ELF-1 (cell line): ENCODE data around the gene ACOX3.

Source experiments
- DNase-seq: peaks from one replicate; pipeline ENCODE4 v3.0.0-alpha.2; 2016; ENCODE audit warnings: low read depth, low spot score

The ACOX3 gene

DNA sequence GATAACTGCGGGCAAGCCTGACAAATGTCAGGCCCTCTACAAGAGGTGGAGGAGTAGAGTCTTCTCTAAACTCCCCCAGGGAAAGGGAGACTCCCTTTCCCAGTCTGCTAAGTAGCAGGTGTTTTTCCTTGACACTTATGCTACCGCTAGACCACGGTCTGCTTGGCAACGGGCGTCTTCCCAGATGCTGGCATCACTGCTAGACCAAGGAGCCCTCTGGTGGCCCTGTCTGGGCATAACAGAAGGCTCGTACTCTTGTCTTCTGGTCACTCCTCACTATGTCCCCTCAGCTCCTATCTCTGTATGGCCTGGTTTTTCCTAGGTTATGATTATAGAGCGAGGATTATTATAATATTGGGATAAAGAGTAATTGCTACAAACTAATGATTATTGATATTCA is 33.6 kb downstream of the ACOX3 start:
- DNase-seq = peak; percentile 33

DNA sequence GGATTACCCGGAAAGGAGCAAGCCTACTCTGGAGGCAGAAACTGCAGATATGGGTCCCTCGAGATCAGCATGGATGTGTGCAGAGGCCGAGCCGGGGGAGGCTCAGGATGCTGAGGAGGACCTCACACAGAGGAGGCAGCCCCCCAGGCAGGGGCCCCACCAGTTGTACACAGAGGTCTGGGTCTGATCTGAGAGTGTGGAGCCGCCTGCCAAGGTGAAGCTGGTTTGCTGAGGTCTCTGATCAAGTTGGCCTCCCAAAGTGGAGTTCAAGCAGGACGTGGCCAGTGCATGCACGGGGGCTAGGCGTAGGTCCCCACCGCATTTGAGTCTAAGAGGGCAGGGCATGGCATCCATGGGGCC is 35.0 kb downstream of the ACOX3 start:
- DNase-seq = no peak

GRCh38 chr4:8404791-8405515 is 35.6 kb downstream of the ACOX3 start:
- DNase-seq = no peak

DNA sequence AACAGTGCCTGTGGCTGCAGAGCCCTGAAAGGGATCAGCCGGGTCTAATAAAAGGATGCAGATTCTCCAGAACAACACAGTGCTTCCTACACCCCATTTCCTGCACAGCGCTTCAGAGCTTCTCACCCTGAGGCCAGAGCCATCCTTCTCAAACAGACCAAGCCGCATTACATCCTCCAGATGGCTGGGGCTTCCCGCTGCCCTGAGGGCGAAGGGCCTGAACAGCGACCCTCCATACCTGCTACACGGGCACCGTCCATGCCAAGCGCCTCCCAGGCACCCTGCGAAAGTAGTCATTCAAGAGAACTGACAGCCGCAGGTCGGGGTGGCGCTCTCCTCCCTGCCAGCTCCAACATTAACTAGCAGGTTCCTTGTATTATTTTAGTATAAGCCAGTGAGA is 36.5 kb downstream of the ACOX3 start:
- peak; percentile 39 for DNase-seq

GRCh38 chr4:8403173-8403753 is 37.3 kb downstream of the ACOX3 start:
- DNase-seq = peak; percentile 88

DNA sequence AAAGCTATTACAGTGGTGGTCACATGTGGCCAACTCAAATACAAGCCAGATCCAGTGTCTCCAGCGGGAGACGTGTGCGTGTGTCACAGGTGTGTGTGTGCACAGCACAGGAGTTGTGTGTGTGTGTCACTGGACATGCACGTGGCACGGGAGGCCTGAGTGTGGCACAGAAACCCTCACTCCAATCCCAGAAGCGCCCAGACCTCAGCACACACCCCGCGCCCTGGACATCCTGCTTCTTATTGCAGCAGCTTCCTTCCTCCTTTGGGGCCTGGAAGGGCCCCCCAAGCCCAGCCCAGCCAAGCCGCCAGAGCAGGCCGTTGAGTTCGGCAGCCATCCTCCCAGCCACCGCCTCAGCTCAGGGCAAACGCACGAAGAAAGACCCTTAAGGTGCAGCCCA is 37.9 kb downstream of the ACOX3 start:
- DNase-seq = no peak

DNA sequence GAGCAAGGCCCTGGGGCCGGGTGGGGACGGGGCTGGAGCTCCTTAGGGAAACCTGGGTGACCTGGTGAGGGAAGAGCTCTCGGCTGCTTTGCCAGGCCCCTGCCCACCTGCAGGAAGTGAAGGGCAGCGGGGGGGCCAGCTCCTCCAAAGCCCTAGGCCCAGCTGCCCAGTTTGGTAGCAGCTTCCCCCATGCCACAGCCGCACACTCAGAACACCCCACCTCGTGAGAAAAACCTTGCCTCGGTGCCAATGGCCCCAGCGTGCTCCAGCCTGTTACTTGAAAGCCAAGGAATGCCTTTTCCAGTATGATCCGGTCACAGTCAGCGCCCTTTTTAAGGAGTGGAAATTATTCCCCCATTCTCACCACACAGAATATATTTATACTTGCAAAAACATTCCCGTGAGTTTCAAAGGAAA is 38.3 kb downstream of the ACOX3 start:
- no peak for DNase-seq

DNA sequence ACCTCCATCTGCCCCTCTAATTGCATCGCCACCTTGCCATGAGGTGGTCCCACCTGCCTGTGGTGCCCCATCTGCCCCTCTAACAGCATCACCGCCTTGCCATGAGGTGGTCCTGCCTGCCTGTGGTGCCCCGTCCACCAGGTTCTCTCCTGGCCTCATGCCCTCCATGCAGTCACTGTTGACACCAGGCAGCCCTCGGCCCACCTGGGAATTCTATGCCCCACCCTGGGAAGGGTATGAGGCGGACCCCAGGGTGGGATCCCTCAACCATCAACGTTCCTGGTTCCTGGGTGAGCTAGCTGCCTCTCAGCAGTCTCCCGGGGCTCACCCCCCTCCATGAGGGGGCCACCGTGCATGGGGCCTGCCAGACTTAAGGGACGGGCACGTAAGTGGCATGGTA is 38.9 kb downstream of the ACOX3 start:
- no peak for DNase-seq

DNA sequence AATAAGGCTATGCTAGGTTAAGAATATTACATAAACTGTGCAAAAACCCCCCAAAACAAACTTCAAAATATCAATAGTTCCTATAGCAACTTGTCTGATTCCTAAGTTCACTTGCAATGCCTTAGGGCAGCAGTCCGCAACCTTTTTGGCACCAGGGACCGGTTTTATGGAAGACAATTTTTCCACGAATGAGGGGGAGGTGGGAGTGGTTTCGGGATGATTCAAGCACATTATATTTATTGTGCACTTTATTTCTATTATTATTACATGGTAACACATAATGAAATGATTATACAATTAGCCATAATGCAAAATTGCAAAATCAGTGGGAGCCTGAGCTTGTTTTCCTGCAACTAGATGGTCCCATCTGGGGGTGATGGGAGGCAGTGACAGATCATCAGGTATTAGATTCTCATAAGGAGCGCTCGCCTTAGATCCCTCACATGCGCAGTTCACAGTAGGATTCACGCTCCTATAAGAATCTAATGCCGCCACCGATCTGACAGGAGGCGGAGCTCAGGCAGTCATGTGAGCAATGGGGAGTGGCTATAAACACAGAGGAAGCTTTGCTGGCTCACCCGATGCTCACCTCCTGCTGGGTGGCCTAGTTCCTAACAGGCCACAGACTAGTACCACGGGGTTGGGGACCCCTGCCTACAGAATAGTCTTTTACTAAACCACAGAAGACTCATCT is 39.7 kb downstream of the ACOX3 start:
- no peak for DNase-seq

- no peak for DNase-seq
Measured at GRCh38 chr4:8399298-8399697, 41.2 kb downstream of the ACOX3 start.

GRCh38 chr4:8398347-8398746 is 42.2 kb downstream of the ACOX3 start:
- DNase-seq = no peak

- DNase-seq = no peak
Measured at GRCh38 chr4:8396762-8397406, 43.6 kb downstream of the ACOX3 start.

- no peak for DNase-seq
Measured at GRCh38 chr4:8395504-8396296, 44.8 kb downstream of the ACOX3 start.

GRCh38 chr4:8394806-8395205 is 45.7 kb downstream of the ACOX3 start:
- DNase-seq = no peak

GRCh38 chr4:8394061-8394519 is 46.4 kb downstream of the ACOX3 start:
- DNase-seq = no peak

GRCh38 chr4:8393593-8394038 is 46.9 kb downstream of the ACOX3 start:
- DNase-seq = peak; percentile 57

DNA sequence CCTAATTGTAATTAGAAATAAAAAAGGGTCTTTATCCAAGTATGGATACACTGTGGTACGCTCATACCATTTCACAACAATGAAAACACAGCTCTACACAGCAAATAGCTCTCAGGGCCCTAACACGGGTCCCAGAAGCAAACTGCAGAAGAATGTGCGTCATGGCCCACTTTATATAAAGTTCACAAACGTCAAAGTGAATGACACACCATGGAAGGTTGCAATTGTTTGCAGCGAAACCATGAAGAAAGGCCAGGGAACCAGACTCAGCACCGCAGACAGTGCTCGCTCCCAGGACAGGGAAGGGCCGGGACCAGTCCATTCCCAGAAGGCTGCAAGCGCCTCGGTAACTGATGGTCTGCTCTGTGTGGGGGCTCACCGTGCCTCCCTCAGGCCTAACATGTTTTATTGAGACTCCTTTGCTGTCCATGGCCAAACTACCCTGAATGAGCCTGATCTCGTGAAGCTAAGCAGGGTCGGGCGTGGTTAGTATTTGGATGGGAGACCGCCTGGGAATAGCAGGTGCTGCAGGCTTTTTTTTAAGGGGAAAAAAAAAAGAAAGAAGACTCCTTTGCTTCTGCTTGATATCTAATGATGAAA is 47.8 kb downstream of the ACOX3 start:
- no peak for DNase-seq

- no peak for DNase-seq
Measured at GRCh38 chr4:8391972-8392371, 48.6 kb downstream of the ACOX3 start.

DNA sequence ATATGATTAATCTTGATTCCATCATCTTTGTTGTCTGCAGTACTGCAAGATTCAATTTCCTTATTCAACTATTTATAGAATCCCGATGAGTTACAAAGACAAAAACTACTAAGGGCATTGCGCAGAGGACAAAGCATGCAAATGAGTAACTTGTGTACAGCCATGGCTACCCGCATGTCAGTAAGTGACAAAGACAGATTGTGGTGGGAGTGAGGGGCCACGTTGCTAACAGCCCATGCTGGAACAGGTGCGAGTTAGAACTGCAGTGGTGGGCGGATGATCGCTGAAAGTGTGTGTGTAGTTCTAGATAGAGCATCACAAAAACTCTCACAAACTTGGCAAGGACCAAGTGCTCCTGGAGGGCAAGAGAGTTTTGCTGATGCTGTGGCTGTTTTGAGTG is 49.5 kb downstream of the ACOX3 start:
- DNase-seq = no peak

DNA sequence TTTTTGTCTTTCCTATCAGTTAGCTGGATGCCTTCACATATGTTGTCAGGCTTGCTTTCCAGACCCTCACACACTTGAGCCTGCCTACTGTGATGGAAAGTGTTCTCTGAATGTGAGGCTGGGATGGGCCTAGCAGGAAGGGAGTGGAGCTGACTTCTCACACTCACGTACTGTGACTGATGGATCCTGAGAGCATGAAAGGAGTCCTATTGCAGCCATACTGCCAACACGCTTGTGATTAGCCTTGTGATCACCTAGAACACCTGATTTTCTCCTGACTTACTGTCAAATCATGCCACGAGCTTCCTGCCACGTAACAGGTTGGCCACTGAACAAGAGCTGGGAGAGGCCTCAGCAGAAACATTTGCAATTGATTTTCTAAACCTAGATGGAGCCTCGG is 49.9 kb downstream of the ACOX3 start:
- DNase-seq = no peak

DNA sequence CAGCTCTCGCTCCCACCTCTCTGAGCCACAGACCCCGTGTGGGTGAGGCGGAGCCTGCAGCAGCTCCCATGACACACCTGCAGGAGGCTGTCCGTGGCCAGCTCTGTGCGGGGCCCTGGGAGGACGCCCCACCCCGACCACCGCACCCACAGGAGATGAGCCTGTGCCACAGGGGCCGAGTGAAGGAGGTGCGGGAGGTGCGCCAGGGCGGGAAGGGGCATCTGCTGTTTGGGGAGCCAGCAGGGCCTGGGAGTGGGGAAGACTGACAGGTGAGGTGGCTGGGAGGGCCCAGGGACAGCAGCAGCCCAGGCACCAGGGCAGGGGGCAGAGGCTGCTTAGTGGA is 52.0 kb downstream of the ACOX3 start:
- no peak for DNase-seq
